HuH-7 (cell line): ENCODE data around the gene CNTF.
"Not testable (repeated sequence)": the region's sequence is repeated elsewhere in the genome, so short reads cannot be mapped to it uniquely, and the experiment has no call there.

Source experiments
- DNase-seq: peaks from one replicate; pipeline ENCODE4 v3.0.0; 2011; ENCODE audit warnings: low spot score

Gene CNTF, protein sequence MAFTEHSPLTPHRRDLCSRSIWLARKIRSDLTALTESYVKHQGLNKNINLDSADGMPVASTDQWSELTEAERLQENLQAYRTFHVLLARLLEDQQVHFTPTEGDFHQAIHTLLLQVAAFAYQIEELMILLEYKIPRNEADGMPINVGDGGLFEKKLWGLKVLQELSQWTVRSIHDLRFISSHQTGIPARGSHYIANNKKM

DNA sequence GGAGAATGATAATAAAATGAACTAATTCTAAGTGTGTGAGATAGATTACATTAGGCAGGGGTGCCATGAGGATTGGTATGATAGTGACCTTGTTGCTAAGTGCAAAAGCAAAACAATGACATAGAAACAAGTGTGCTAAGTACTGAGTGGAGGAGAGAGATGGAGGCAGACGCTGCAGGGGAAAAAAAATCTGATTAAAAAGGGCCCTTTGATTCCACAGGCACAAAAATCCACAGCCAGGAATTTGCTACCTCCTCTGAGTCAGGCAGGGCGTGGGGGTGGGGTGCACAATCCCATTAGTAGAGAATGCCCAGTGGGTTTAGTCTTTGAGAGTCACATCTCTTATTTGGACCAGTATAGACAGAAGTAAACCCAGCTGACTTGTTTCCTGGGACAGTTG, at the start of gene CNTF:
Gene CNTF (plus strand): TSS at position 322 of the 400 bp plus-strand sequence. CDS start 88 bp downstream, outside the sequence.
- no peak for DNase-seq

DNA sequence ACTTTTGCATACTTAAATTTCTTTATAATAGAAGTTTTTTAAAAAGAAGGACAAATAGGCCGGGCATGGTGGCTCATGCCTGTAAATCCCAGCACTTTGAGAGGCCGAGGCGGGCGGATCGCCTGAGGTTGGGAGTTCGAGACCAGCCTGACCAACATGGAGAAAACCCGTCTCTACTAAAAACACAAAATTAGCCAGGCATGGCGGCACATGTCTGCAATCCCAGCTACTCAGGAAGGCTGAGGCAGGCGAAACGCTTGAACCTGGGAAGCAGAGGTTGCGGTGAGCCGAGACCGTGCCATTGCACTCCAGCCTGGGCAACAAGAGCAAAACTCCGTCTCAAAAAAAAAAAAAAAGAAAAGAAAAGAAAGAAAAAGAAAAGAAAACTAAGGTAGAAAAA, 49.6 kb upstream of the CNTF start:
- DNase-seq = not testable (repeated sequence)

DNA sequence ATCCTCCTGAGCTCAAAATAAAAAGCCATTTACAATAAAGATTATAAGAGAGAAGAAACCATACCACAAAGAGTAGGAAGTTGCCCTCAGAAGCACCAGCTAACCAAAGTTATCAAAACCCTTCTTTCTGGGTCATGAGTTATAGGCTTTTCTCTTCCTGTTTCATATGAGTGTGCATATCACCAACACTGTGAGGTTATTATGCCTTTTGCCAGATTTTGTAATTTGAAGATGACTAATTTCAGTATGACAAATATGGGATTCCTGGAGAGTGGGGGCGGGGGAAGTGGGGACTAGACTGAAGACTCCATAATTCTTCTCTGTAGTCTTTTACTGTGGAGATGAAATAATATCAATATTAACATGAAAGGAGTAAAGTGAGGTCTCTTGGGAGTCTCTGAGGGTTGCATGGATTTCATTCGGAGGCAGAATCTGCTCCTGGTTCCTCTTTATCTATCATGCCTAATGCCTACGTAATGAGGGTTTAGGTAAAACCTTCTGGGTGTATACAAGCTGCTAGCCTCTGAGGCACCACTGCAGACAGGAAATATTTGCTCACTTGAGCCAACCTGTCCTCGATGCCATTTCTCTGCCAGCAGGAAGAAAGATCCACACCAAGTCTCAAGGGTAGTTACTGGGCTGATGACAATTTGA, 48.9 kb upstream of the CNTF start:
- no peak for DNase-seq

DNA sequence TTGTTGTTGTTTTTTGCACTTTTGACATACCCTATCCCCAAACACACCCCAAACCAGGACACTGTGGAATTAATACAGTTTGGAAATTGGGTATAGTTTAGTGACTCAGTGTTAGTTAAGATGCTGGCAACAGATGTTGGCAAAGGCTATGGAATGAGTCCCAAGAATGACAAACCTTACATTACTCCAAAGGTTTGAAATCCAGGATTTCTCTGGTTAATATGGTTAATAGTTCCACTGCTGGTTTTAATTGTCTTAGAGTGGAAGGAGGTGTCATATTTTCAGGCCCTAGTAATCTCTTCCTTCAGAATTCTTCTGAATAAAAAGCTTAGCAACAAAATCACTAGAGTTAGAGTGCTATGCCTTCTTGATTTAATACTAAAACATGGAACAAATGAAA, 47.6 kb upstream of the CNTF start:
- no peak for DNase-seq

DNA sequence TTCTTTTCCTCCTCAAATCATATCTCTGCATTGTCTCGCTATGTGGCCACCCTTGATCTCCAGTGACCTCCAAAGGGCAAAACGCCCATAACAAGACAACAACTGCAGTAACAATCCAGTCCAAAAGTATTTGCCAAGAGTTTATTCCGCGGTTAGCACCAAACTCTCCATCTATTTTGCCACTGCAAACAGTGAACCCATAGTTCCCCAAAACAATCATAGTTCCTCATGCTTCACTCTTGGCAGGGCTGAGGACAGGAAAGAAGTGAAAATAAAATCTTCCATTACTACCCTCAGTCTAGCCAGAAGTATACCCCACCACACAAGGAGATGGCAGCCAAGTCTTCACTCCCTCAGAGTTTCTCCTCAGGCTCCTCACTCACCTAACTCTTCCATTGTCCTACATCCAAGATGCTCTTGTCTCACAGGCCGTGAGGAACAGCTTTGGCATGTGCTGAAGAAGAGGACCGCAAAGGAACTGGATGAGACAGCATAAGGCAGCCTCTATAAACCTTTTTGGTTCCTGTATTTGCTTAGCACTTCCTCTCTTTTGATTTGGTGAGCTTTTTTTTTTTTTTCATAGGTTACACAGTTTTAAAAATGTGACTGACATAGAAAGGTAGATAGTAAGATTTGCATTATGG, 47.0 kb upstream of the CNTF start, which contains the start of gene LPXN:
Gene LPXN (minus strand): TSS at position 480 of the 644 bp plus-strand sequence. CDS start 84 bp downstream, at position 396.
- DNase-seq = no peak

DNA sequence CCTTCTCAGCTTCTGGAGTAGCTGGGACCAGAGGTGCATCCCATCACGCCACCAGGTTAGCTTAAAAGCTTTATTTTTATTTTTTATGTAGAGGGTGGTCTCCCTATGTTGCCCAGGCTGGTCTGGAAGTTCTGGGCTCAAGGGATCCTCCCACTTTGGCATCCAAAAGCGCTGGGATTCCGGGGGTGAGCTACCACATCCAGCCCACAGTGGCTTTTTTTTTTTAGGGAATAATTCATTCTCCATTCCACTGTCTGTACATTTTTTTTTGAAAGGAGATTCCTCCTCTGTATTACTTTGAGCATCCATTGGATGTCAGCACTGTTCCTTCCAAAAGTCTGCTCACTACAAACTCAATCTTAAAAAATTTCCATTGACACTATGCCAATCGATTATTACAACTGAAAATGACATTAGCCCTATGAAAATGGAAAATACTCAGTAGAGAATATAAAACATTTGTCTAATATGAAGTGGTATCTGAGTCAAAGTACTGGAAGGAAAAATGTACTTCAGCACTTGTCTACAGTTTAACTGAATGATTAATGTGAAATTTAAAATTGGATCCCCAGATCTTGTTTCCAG, 45.5 kb upstream of the CNTF start:
- no peak for DNase-seq

DNA sequence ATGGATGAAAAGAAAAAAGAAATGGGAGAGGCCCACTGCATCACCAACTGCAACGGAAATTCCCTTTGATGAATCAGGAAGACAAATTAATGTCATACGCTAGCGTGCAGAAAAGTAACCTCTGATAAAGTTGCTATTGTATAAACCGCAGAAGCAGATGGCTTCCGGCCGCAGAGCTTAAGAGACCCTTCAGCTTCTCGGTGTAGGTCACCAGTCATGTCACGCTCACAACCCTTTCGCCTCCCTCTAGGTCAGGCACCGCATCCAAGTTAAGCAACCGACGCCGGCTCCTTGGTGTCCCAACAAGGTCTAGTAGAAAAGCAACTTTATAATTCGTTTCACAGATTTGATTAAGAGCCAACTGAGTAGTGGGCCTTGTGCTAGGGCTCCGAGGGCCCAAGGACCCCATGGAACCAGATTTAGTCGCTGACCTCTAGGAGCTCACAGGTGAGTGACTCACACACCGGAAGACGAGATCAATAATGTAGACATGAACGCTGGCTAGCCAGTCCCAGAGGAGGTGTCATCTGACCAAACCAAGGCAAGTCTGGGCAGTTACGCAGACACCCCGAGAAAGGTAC, 44.8 kb upstream of the CNTF start:
- no peak for DNase-seq

DNA sequence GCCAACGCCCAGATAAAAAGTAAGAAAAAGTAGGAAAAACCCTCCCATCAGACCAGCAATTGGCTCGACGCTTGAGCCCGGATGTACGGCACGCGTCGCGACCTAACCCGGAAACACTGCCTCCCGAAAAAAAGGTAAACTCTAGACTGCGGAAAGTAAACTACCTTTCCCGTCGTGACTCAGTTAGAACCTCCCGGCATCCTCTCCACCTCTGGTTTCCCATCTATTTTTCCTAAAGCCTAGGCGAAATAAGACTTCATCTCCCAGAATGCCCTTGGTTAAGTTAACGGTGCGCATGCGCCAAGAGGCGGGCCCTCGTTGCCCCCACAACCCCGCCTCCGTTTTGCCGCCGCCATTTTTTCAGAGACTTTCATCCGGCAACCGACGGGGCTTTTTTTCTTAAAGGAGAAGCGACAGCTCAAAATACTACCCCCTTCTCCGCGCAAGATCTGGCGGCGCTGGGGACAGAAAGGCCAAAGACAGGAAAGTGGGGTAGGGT, 44.3 kb upstream of the CNTF start:
- peak; percentile 40 for DNase-seq

DNA sequence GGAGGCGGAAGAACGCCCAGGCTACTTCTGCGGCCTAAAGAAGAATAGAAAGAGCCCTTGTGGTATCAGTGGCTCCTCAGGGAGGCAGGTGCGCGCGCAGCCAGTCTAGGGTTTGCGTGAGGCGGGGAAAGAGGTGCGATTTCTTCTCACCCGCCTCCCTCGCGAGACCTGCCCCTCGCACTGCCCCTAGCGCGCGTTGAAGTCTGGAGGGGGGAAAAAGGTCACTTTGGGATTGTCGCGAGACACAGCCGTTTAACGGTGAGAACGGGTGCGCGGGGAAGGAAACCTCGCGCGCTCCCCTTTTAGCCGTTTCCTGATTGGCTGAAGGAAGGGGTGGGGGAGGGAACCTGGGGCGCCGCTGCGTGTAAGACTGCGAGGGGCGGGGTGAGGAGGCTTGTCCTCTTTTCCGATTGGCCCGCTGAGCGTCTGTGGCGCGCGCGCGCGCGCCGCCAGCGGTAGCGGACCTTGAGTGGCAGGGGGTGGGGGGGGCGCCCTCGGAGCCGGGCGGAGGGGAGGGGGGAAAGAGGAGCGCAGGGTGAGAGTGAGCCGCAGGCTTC, 43.8 kb upstream of the CNTF start, which contains the start of gene ZFP91:
Gene ZFP91 (plus strand): TSS at position 429 of the 557 bp plus-strand sequence. CDS start 219 bp downstream, outside the sequence.
- DNase-seq = peak; percentile 78

DNA sequence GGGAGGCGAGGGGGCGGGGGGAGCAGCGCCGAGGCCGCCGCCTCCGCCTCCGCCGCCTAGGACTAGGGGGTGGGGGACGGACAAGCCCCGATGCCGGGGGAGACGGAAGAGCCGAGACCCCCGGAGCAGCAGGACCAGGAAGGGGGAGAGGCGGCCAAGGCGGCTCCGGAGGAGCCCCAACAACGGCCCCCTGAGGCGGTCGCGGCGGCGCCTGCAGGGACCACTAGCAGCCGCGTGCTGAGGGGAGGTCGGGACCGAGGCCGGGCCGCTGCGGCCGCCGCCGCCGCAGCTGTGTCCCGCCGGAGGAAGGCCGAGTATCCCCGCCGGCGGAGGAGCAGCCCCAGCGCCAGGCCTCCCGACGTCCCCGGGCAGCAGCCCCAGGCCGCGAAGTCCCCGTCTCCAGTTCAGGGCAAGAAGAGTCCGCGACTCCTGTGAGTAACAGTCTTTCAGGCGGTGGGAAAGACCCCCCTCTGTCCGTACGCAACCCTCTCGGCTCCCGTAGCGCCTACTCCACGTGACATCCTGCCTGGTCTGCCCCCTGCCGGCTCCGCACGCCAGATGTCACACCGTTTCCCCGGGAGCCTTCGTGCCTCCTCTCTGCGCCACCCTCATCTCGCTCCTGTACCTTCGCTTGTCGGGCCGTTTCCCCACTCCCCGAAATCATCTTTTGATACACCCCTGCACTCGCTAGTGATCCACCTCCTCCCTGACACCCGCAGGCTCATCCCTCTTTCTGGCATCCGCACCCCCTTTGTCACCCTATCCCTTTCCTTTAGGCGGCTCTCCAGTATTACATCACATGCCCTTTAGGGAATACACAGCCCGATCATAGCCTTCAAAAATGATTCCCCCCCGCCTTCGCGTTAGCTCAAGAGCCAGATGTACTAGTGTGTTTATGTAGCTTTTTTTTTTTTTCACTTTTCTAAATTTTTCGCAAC, 43.0 kb upstream of the CNTF start:
- DNase-seq = peak; percentile 64

DNA sequence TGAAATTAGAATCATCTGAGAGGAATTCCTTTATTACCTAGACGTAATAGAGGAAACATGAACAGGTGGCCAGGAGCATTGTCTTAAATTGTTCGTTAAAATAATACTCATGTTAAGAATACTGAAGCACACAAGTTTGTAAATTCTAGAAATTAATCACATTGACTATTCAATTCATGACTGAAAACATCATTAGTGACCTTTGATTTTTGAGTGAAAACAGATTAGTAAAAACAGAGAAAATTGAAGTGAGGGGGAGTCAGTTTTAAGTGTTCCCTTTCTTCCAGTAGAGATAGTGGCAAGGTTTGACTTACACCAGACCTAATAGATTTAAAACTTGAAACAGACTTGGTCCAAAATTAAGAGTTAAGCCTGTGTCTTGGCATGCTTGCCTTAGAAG, 42.2 kb upstream of the CNTF start:
- no peak for DNase-seq

DNA sequence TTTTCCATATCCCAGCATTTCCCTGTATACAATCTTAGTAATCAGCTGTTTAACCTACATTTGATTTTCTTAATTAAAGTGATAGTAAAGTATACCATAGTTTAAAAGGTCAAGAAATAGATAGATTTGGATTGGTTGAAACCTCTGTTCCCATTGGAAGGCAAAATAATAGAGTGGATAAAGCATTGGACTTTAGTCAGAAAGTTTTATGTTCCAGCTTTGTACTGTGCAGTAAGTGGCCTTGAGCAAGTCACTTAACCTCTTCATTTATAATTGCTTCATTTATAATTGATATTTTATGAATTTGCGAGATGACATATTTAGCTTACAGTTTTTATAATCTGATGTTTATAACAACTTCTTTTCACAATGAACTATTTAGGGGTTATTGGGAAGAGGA, 40.0 kb upstream of the CNTF start:
- no peak for DNase-seq

DNA sequence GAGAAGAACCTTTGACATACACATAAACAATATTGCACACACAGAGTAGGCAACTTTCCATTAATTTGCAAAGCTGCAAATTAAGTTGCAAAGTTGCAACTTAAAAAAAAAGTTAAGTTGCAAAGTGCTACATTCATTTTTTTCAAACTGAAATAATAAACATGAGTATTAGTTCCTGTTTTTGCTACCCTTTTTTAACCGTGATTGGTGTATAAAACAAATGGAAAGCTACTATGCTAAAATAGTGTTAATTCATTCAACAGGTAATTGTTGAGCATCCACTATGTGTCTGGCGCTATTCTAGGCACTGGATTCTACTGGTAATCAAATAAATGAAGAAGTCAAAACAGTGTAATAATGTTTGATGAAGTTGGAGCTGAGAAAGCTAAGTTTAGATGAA, 35.5 kb upstream of the CNTF start:
- no peak for DNase-seq

DNA sequence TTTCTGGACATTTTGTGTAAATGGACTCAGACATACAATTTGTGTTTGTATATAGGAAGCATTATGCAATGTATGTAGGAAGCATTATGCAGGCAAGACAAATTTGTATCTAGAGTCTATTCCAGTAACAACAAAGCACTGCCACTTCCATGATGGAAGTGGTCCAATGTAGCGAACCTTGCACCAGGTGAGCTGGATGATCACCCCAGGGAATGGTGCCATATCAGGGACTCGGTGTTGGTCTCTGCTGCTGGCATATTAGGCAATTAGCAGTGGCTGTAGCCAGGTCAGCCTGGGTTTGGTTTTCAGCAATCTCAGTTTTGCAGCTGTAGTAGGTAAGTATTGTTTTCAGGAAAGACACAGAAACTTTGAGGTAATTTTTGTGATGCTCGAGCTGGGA, 30.8 kb upstream of the CNTF start:
- DNase-seq = no peak

DNA sequence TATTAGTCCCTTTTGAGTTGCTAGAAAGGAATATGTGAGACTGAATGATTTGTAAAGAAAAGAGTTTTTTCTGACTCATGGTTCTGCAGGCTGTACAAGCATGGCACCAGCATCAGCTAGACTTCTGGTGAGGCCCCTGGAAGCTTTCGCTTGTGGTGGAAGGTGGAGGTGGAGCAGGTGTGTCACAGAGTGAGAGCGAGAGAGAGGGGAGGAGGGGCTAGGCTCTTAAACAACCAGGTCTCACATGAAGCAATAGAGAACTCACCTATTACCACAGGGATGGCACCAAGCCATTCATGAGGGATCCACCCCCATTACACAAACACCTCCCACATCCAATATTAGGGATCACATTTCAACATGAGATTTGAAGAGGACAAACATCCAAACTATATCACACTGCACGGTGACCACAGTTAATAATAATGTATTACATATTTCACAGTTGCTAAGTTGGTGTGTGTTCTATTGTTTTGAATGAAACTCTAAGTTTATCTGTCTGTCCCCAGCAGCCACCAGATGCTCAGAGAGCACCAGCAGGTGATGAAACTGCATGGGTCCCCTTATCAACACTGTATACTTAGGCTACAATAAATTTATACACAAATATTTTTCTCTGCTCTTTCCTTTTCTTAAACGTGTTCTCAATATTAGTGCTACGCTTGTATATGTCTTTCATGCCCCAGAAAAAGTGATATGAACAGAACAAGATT, 29.5 kb upstream of the CNTF start:
- DNase-seq = no peak

DNA sequence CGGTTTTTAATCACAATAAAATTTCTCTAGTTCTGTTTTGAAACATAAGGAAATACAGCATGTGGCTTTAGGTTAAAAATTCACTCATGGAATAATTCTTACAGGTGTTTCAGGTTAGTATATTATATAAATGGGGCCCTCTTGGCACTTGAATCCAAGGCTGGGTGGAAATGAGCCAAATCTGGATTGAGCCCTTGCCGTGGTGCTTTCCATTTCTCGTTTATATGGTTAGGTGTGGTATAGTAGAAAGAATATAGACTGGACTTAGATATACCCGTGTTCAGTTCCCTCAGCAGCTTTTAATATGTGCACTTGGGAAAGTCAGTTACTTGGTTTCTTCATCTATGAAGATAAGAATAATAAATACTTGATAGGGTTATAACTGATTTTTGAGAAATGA, 27.6 kb upstream of the CNTF start:
- no peak for DNase-seq

DNA sequence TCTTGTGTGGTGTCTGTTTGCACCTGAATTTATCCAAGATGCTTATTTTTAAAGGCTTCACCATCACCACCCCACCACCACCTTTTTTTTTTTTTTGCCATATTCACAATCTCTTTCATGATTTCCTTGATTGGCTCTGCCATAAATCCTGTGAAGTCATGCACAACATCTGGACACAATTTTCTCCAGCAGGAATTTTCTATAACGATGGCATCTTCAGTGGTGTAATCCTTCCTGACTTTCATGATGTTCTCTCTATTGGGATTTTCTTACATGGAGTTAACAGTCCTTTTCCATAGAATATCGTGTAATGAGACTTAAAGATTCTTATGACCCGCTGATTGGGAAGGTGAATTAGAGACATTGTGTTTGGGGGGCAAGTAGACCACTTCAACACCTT, 25.8 kb upstream of the CNTF start:
- no peak for DNase-seq

DNA sequence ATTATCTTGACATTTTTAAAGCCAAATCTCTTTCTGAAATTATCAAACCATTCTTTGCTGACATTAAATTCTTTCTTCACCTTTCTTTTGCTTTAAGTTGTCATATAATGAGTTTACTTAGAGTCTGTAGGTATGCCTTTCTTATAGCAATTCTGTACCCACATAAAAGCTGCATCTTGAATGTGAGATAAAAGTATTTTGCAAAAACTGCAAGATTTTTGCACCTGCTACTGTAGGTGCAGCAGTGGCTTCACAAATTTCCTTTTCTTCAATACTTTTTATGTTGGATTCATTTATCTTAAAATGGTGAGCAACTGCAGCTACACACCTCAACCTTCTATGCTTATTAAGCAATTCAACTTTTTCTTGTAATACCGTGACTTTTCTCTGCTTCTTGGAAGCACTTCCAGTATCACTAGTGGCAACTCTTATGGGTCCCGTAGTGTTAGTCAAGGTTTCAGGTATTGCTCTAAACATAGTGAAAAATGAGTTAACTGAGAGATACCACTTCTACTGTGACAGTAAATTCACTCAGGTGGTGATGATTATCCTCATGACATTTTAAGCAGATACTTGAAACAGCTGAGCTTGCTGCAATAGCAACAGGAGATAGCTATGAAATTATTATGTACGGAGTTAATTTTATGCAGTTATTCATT, 24.9 kb upstream of the CNTF start:
- no peak for DNase-seq

DNA sequence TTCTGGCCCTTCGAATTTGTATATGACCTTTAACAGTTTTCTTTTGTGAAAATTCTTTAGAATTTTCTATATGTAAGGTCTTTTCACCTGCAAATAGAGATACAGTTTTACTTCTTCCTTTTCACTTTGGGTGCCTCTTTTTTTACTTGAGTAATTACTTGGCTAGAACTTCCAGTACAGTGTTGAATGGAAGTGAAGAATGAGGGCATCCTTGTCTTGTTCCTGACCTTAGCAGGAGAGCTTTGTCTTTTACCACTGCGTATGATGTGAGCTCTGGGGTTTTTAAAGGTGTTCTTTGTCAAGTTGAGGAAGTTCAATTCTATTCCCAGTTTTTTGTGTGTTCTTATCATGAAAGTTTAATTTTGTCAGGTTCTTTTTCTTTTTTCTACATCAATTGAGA, 22.0 kb upstream of the CNTF start:
- DNase-seq = no peak
